KMS-11 (cell line): ENCODE measurements around the gene EDIL3.
"Not testable (repeated sequence)": the region's sequence is repeated elsewhere in the genome, so short reads cannot be mapped to it uniquely, and the experiment has no call there.

Experiments used
- H2AFZ ChIP-seq: fragments of 200-600 bp; sonication (generic); 2 replicates; pipeline ENCODE4 v1.6.1; 2016; ENCODE audit warnings: antibody characterized with exemption, mixed run types, low read depth
- H3K27ac ChIP-seq: fragments of 200-600 bp; sonication (generic); 2 replicates; pipeline ENCODE4 v1.6.1; 2016; ENCODE audit warnings: mild to moderate bottlenecking, mixed run types
- H3K27me3 ChIP-seq: fragments of 200-600 bp; sonication (generic); 2 replicates; pipeline ENCODE4 v1.6.1; 2017; ENCODE audit warnings: mild to moderate bottlenecking, low read depth, mixed run types, moderate library complexity; ENCODE audit not compliant: insufficient read depth
- H3K36me3 ChIP-seq: fragments of 200-600 bp; sonication (generic); 2 replicates; pipeline ENCODE4 v1.6.1; 2017; ENCODE audit warnings: mild to moderate bottlenecking, mixed run types; ENCODE audit not compliant: insufficient read depth
- H3K4me1 ChIP-seq: fragments of 200-600 bp; sonication (generic); 2 replicates; pipeline ENCODE4 v1.6.1; 2016; ENCODE audit warnings: mild to moderate bottlenecking, low read depth, mixed run types; ENCODE audit not compliant: poor library complexity, severe bottlenecking
- H3K4me2 ChIP-seq: fragments of 200-600 bp; sonication (generic); 2 replicates; pipeline ENCODE4 v1.7.0; 2016; ENCODE audit warnings: mild to moderate bottlenecking, mixed run types
- H3K4me3 ChIP-seq: fragments of 200-600 bp; sonication (generic); IDR thresholded peaks from 2 replicates; pipeline ENCODE4 v1.6.1; 2017; ENCODE audit warnings: low read depth, low read length, mixed read lengths; ENCODE audit not compliant: insufficient read depth
- H3K79me2 ChIP-seq: fragments of 200-600 bp; sonication (generic); 2 replicates; pipeline ENCODE4 v1.6.1; 2016; ENCODE audit warnings: low read depth, mixed run types; ENCODE audit not compliant: insufficient read depth
- H3K9ac ChIP-seq: fragments of 200-600 bp; sonication (generic); 2 replicates; pipeline ENCODE4 v1.6.1; 2016; ENCODE audit warnings: mild to moderate bottlenecking, mixed run types
- H4K20me1 ChIP-seq: fragments of 200-600 bp; sonication (generic); 2 replicates; pipeline ENCODE4 v1.6.1; 2016; ENCODE audit warnings: mild to moderate bottlenecking, mixed run types; ENCODE audit not compliant: insufficient read depth
- TF ChIP-seq, protein P1 (sequence below): fragments of 200-600 bp; sonication (generic); conservative IDR thresholded peaks from 2 replicates; pipeline ENCODE4 v1.6.1; 2017; ENCODE audit warnings: low read depth, mild to moderate bottlenecking, antibody characterized with exemption, low read length, moderate library complexity, mixed read lengths

The EDIL3 gene

DNA sequence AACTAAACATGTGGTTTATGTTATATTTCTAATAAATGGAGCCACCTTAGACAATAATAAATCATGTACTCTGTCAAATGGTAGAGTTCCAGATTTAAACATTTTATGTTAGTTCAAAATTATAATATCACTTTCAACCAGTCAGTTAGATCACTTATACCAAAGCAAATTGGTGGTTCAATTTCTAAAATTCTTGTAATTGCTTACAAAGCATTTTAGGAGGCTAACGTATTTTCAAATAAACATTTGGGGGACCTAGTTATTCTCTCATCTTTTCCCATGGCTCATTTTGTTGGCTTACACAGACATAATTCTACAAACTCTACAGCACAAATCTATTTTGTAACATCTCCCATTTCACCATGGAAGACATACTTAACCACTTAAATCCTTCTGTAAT, 39.9 kb downstream of the EDIL3 start:
- TF ChIP-seq, protein P1, sequence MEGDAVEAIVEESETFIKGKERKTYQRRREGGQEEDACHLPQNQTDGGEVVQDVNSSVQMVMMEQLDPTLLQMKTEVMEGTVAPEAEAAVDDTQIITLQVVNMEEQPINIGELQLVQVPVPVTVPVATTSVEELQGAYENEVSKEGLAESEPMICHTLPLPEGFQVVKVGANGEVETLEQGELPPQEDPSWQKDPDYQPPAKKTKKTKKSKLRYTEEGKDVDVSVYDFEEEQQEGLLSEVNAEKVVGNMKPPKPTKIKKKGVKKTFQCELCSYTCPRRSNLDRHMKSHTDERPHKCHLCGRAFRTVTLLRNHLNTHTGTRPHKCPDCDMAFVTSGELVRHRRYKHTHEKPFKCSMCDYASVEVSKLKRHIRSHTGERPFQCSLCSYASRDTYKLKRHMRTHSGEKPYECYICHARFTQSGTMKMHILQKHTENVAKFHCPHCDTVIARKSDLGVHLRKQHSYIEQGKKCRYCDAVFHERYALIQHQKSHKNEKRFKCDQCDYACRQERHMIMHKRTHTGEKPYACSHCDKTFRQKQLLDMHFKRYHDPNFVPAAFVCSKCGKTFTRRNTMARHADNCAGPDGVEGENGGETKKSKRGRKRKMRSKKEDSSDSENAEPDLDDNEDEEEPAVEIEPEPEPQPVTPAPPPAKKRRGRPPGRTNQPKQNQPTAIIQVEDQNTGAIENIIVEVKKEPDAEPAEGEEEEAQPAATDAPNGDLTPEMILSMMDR, result no peak
- Histone ChIP-seq H3K4me2 (no peak overlapping the region), H3K79me2 (no peaks in the 10 kb centered on the region)

GRCh38 chr5:84343171-84343570, 41.5 kb downstream of the EDIL3 start:
- Histone ChIP-seq H3K4me3 (no peak overlapping the region), H3K27me3 (no peaks in the 10 kb centered on the region), H3K4me2 (no peak overlapping the region), H4K20me1 (no peaks in the 10 kb centered on the region), H2AFZ (no peak overlapping the region), H3K9ac (no peak overlapping the region), H3K79me2 (no peaks in the 10 kb centered on the region), H3K36me3 (no peaks in the 10 kb centered on the region), H3K27ac (no peak overlapping the region), H3K4me1 (no peaks in the 10 kb centered on the region)
- TF ChIP-seq, protein P1, result no peak

More for the DNA sequence above, 39.9 kb downstream of the EDIL3 start:
- Histone ChIP-seq H3K27me3 (no peaks in the 10 kb centered on the region), H3K4me1 (no peaks in the 10 kb centered on the region), H3K4me3 (no peak overlapping the region), H3K9ac (no peak overlapping the region), H2AFZ (no peak overlapping the region), H3K27ac (no peak overlapping the region), H3K36me3 (no peaks in the 10 kb centered on the region), H4K20me1 (no peaks in the 10 kb centered on the region)

DNA sequence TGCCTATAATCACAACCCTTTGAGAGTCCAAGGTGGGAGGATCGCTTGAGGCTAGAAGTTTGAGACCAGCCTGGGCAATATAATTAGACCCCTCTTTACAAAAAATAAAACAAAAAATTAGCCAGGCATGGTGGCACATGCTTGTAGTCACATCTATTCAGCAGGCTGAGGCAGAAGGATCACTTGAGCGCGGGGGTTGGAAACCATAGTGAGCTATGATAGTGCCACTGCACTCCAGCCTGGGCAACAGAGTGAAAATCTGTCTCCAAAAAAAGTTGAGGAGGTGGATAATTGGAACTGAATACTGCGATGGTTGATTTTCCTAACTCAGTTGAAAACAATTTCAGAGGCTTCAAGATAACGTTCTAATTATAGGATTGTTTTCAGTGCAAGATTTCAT, 52.6 kb downstream of the EDIL3 start:
- H3K4me1 ChIP-seq, result no peaks in the 10 kb centered on the region
- H4K20me1 ChIP-seq, result no peaks in the 10 kb centered on the region
- no peaks in the 10 kb centered on the region for H3K79me2 ChIP-seq
- H3K27ac ChIP-seq, result no peak overlapping the region
- no peaks in the 10 kb centered on the region for H3K36me3 ChIP-seq
- no peaks in the 10 kb centered on the region for H3K27me3 ChIP-seq
- H3K4me3 ChIP-seq, result no peak overlapping the region
- no peak overlapping the region for H3K4me2 ChIP-seq
- TF ChIP-seq, protein P1, result no peak
- H3K9ac ChIP-seq, result no peak overlapping the region
- no peak overlapping the region for H2AFZ ChIP-seq

GRCh38 chr5:84327591-84327990, 57.1 kb downstream of the EDIL3 start:
- Histone ChIP-seq H3K4me3 (no peak overlapping the region), H3K4me1 (no peaks in the 10 kb centered on the region), H3K27me3 (no peaks in the 10 kb centered on the region), H3K79me2 (no peaks in the 10 kb centered on the region), H3K27ac (no peak overlapping the region), H3K36me3 (no peaks in the 10 kb centered on the region), H3K9ac (no peak overlapping the region), H3K4me2 (no peak overlapping the region), H4K20me1 (no peaks in the 10 kb centered on the region), H2AFZ (no peak overlapping the region)
- TF ChIP-seq, protein P1, result no peak

- Histone ChIP-seq H3K27me3 (no peaks in the 10 kb centered on the region), H3K4me1 (no peaks in the 10 kb centered on the region), H3K79me2 (no peaks in the 10 kb centered on the region), H2AFZ (no peak overlapping the region), H3K4me2 (no peak overlapping the region), H3K27ac (no peak overlapping the region), H3K36me3 (no peaks in the 10 kb centered on the region), H3K9ac (no peak overlapping the region), H3K4me3 (no peak overlapping the region), H4K20me1 (no peaks in the 10 kb centered on the region)
- TF ChIP-seq, protein P1, result no peak
These were observed 62.0 kb downstream of the EDIL3 start for GRCh38 chr5:84322646-84323045.

DNA sequence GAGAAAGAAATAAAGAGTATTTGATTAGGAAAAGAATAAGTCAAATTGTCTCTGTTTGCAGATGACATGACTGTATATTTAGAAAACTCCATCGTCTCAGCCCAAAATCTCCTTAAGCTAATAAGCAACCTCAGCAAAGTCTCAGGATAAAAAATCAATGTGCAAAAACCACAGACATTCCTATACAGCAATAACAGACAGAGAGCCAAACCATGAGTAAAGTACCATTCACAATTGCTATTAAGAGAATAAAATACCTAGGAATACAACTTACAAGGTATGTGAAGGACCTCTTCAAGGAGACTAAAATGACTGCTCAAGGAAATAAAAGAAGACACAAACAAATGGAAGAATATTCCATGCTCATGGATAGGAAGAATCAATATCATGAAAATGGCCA, 66.9 kb downstream of the EDIL3 start:
- H2AFZ ChIP-seq, H3K27me3 ChIP-seq, H3K27ac ChIP-seq, H3K79me2 ChIP-seq, H3K9ac ChIP-seq, H3K4me3 ChIP-seq, H3K36me3 ChIP-seq, H4K20me1 ChIP-seq, H3K4me1 ChIP-seq, H3K4me2 ChIP-seq: not testable (repeated sequence)

DNA sequence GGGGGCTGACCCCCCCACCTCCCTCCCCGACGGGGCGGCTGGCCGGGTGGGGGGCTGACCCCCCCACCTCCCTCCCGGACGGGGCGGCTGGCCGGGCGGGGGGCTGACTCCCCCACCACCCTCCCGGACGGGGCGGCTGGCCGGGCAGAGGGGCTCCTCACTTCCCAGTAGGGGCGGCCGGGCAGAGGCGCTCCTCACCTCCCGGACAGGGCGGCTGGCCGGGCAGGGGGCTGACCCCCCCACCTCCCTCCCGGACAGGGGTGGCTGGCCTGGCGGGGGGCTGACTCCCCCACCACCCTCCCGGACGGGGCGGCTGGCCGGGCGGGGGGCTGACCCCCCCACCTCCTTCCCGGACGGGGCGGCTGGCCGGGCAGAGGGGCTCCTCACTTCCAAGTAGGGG, 72.4 kb downstream of the EDIL3 start:
- not testable (repeated sequence) for H3K9ac ChIP-seq, H2AFZ ChIP-seq, H3K4me3 ChIP-seq, H3K4me2 ChIP-seq, H3K27me3 ChIP-seq, H4K20me1 ChIP-seq, H3K36me3 ChIP-seq, H3K4me1 ChIP-seq, H3K79me2 ChIP-seq, H3K27ac ChIP-seq
